H4 (cell line): ENCODE measurements around the gene STMN3. TPM values are rescaled to one million over a fixed set of nuclear protein-coding genes. Genes with fewer than 3 reads are reported as not detected.
"Not testable (repeated sequence)": the region's sequence is repeated elsewhere in the genome, so short reads cannot be mapped to it uniquely, and the experiment has no call there.

Experiments
- DNase-seq: peaks from one replicate; pipeline ENCODE4 v3.0.0-alpha.2; 2015; ENCODE audit warnings: low spot score
- total RNA-seq: library from RNA; depleted of rRNA; stranded (reverse); fragments of >200 nt; shearing (Covaris generic); gene quantifications from 2 replicates; pipeline ENCODE4 v1.2.3, GENCODE V29; 2014

Gene STMN3
- total RNA-seq, 1 experiment from 2014 or later, result 9.4 TPM

- DNase-seq, result not testable (repeated sequence)
Measured at GRCh38 chr20:63613863-63614594, 39.2 kb downstream of the STMN3 start.

- no peak for DNase-seq
Measured at GRCh38 chr20:63612276-63612931, 40.8 kb downstream of the STMN3 start.

GRCh38 chr20:63611646-63612045 is 41.6 kb downstream of the STMN3 start:
- no peak for DNase-seq

GRCh38 chr20:63610581-63611435 is 42.4 kb downstream of the STMN3 start:
- DNase-seq, result no peak

GRCh38 chr20:63606686-63607085 is 46.5 kb downstream of the STMN3 start:
- DNase-seq, result no peak

GRCh38 chr20:63602321-63602720 is 50.9 kb downstream of the STMN3 start:
- no peak for DNase-seq

- not testable (repeated sequence) for DNase-seq
Measured at GRCh38 chr20:63601679-63602078, 51.5 kb downstream of the STMN3 start.

- DNase-seq, result no peak
Measured at GRCh38 chr20:63599396-63600050, 53.7 kb downstream of the STMN3 start.

GRCh38 chr20:63598479-63599395 is 54.5 kb downstream of the STMN3 start:
- no peak for DNase-seq

GRCh38 chr20:63597651-63598478 is 55.4 kb downstream of the STMN3 start:
- no peak for DNase-seq

GRCh38 chr20:63596423-63596822 is 56.8 kb downstream of the STMN3 start:
- DNase-seq, result no peak

- DNase-seq, result no peak
Measured at GRCh38 chr20:63595416-63596127, 57.7 kb downstream of the STMN3 start.

- DNase-seq, result peak; percentile 36
Measured at GRCh38 chr20:63594043-63594561, 59.1 kb downstream of the STMN3 start.

GRCh38 chr20:63592661-63593060 is 60.6 kb downstream of the STMN3 start:
- no peak for DNase-seq

- DNase-seq, result no peak
Measured at GRCh38 chr20:63591786-63592355, 61.4 kb downstream of the STMN3 start.

GRCh38 chr20:63591147-63591533 is 62.1 kb downstream of the STMN3 start:
- DNase-seq, result no peak

GRCh38 chr20:63590218-63591146 is 62.7 kb downstream of the STMN3 start:
- no peak for DNase-seq
